ENCODE data around the gene NEIL1. TPM values are rescaled to one million over a fixed set of nuclear protein-coding genes. Genes with fewer than 3 reads are reported as not detected.

NEIL1 gene
- total RNA-seq, 1 donor: 3.6 TPM

DNA sequence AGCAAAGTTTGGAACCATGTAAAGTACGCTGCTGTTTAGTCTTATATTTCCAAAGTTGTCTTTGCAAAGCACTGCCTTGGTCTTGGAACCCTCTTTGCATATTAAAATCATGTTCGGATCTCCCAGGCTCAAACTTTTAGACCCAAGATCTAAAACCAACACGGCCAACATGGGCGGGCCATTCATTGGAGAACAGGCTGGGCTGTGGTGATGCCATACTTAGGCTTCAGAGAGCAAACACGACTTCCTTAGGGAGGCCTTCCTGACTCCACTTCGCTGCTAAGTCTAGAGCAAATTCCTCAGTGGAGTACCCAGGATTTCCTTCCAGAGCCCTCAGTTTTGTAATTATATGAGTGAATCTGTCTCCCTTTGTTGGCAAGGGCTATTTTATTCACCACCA lies 18.0 kb downstream of the NEIL1 start:
- H3K27ac ChIP-seq (ENCODE audit: low read depth, low read length): no peak overlapping the region
- TF ChIP-seq, protein P1, sequence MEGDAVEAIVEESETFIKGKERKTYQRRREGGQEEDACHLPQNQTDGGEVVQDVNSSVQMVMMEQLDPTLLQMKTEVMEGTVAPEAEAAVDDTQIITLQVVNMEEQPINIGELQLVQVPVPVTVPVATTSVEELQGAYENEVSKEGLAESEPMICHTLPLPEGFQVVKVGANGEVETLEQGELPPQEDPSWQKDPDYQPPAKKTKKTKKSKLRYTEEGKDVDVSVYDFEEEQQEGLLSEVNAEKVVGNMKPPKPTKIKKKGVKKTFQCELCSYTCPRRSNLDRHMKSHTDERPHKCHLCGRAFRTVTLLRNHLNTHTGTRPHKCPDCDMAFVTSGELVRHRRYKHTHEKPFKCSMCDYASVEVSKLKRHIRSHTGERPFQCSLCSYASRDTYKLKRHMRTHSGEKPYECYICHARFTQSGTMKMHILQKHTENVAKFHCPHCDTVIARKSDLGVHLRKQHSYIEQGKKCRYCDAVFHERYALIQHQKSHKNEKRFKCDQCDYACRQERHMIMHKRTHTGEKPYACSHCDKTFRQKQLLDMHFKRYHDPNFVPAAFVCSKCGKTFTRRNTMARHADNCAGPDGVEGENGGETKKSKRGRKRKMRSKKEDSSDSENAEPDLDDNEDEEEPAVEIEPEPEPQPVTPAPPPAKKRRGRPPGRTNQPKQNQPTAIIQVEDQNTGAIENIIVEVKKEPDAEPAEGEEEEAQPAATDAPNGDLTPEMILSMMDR (IDR thresholded peaks at IDR 0.05; ENCODE audit: extremely low read depth, low read depth, low read length): no peak
- H3K36me3 ChIP-seq (ENCODE audit: insufficient read depth, low read length): peaks cover 54% of the 10 kb centered on the region

DNA sequence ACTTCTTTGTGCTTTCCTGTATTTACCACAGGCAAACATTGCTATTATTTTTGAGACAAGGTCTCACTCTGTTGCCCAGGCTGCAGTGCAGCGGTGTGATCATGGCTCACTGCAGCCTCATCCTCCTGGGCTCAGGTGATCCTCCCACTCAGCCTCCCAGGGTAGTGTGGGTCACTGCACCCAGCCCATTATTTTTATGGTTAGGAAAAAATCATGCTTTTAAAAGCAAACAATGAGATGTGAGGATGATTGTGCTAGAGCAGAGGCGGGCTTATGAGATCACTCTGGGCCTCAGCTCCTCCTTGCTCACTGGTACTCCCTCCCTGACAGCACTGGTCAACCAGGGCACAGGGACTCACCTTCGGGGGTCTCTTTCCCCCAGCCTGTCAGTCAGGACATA lies 19.3 kb downstream of the NEIL1 start:
- Histone ChIP-seq H3K27me3 (ENCODE audit: insufficient read depth, low read length) (no peaks in the 10 kb centered on the region), H4K20me1 (ENCODE audit: insufficient read depth, low read length) (peaks cover 12% of the 10 kb centered on the region), H3K4me2 (ENCODE audit: insufficient read depth, low read length) (no peak overlapping the region), H3K36me3 (ENCODE audit: insufficient read depth, low read length) (peaks cover 52% of the 10 kb centered on the region), H3K79me2 (ENCODE audit: insufficient read depth, low read length) (peaks cover 14% of the 10 kb centered on the region), H3K27ac (ENCODE audit: low read depth, low read length) (no peak overlapping the region), H3K4me3 (ENCODE audit: insufficient read depth, low read length) (no peak overlapping the region), H3K9me3 (ENCODE audit: low read depth, low read length) (no peaks in the 10 kb centered on the region), H2AFZ (ENCODE audit: low read length) (no peak overlapping the region), H3K4me1 (ENCODE audit: insufficient read depth, low read length) (peaks cover 21% of the 10 kb centered on the region)
- TF ChIP-seq, protein P1 (IDR thresholded peaks at IDR 0.05; ENCODE audit: extremely low read depth, low read depth, low read length): no peak
- DNase-seq (ENCODE audit: insufficient read length, low spot score, missing footprints): peak; percentile 47

More for the DNA sequence above, 18.0 kb downstream of the NEIL1 start:
- H3K4me2 ChIP-seq (ENCODE audit: insufficient read depth, low read length): no peak overlapping the region
- no peaks in the 10 kb centered on the region for H3K9me3 ChIP-seq (ENCODE audit: low read depth, low read length)
- H2AFZ ChIP-seq (ENCODE audit: low read length): no peak overlapping the region
- peaks cover 12% of the 10 kb centered on the region for H4K20me1 ChIP-seq (ENCODE audit: insufficient read depth, low read length)
- DNase-seq (ENCODE audit: insufficient read length, low spot score, missing footprints): no peak
- peaks cover 11% of the 10 kb centered on the region for H3K79me2 ChIP-seq (ENCODE audit: insufficient read depth, low read length)
- peaks cover 20% of the 10 kb centered on the region for H3K4me1 ChIP-seq (ENCODE audit: insufficient read depth, low read length)
- H3K27me3 ChIP-seq (ENCODE audit: insufficient read depth, low read length): no peaks in the 10 kb centered on the region
- no peak overlapping the region for H3K4me3 ChIP-seq (ENCODE audit: insufficient read depth, low read length)

DNA sequence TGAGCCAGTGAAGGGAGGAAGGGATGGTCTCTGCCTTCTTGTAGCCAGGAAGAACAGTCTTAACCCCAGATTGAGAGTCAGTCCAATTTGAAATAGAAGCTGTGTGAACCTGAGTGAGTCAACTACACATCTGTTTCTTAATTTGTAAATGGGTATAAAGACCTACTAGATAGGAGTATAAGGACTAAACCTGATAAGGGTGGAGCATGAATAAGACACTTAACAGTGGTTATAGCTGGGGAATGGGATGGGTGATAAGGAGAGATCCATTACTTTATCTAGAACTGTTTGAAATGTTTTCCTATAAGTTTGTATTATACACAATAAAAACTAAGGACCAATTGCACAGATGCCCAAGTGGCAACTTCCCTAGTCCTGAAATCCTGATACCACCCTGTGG lies 20.2 kb downstream of the NEIL1 start:
- Histone ChIP-seq H3K4me2 (ENCODE audit: insufficient read depth, low read length) (peak overlapping the region; percentile 89), H3K79me2 (ENCODE audit: insufficient read depth, low read length) (peaks cover 14% of the 10 kb centered on the region), H3K36me3 (ENCODE audit: insufficient read depth, low read length) (peaks cover 55% of the 10 kb centered on the region), H3K27me3 (ENCODE audit: insufficient read depth, low read length) (no peaks in the 10 kb centered on the region), H2AFZ (ENCODE audit: low read length) (no peak overlapping the region), H4K20me1 (ENCODE audit: insufficient read depth, low read length) (peaks cover 12% of the 10 kb centered on the region), H3K9me3 (ENCODE audit: low read depth, low read length) (no peaks in the 10 kb centered on the region), H3K4me1 (ENCODE audit: insufficient read depth, low read length) (peaks cover 21% of the 10 kb centered on the region), H3K4me3 (ENCODE audit: insufficient read depth, low read length) (no peak overlapping the region), H3K27ac (ENCODE audit: low read depth, low read length) (peak overlapping the region; percentile 62)
- TF ChIP-seq, protein P1 (IDR thresholded peaks at IDR 0.05; ENCODE audit: extremely low read depth, low read depth, low read length): no peak
- no peak for DNase-seq (ENCODE audit: insufficient read length, low spot score, missing footprints)

DNA sequence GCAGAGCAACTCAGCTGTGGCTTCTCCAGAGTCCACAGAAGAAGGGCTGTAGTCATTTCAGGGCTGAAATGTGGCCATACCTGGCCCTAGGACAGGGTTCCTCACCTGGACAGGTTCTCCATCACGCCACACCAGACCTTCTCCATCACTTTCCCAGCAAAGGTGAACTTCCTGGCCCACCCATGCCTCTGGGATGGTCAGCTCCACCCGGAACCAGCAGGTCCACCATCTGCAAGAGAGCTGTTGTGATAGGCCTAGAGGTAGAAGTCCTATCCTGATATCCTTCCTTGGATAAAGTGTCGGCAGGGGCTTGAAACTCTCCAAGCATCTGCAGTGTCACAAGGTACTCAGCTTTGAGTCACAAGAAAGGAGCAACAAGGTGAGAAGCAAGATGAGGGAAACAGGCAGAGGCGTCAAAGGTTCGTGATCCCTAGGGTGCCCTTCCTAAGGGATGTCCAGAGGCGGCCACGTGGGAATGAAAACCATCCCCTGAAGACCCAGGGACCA lies 20.6 kb downstream of the NEIL1 start:
- TF ChIP-seq, protein P1 (IDR thresholded peaks at IDR 0.05; ENCODE audit: extremely low read depth, low read depth, low read length): no peak
- Histone ChIP-seq H3K9me3 (ENCODE audit: low read depth, low read length) (no peaks in the 10 kb centered on the region), H3K27me3 (ENCODE audit: insufficient read depth, low read length) (no peaks in the 10 kb centered on the region), H3K4me3 (ENCODE audit: insufficient read depth, low read length) (peak overlapping the region; percentile 88), H3K4me1 (ENCODE audit: insufficient read depth, low read length) (peaks cover 21% of the 10 kb centered on the region), H3K36me3 (ENCODE audit: insufficient read depth, low read length) (peaks cover 57% of the 10 kb centered on the region), H3K79me2 (ENCODE audit: insufficient read depth, low read length) (peaks cover 14% of the 10 kb centered on the region), H2AFZ (ENCODE audit: low read length) (no peak overlapping the region), H3K4me2 (ENCODE audit: insufficient read depth, low read length) (peak overlapping the region; percentile 89), H3K27ac (ENCODE audit: low read depth, low read length) (peak overlapping the region; percentile 62), H4K20me1 (ENCODE audit: insufficient read depth, low read length) (peaks cover 12% of the 10 kb centered on the region)
- DNase-seq (ENCODE audit: insufficient read length, low spot score, missing footprints): peak; percentile 14

All from osteoblast (primary cell).